Heart left ventricle (tissue), 16 donors: ENCODE measurements around the gene ALPL. TPM values are rescaled to one million over a fixed set of nuclear protein-coding genes. Genes with fewer than 3 reads are reported as not detected.

Experiments
- ATAC-seq, 4 donors: fragments of 200-7000 bp; cut with Tn5 transposase; one replicate each; pipeline ENCODE4 v1.9.1; 2020 to 2022; ENCODE audit warnings: moderate library complexity in 4 of 4, mild to moderate bottlenecking in 3 of 4, moderate number of reproducible peaks in 1 of 4
- DNase-seq, 5 donors: peaks; one replicate each; pipeline ENCODE4 v3.0.0-alpha.2; 2020
- H3K27ac ChIP-seq, 12 donors: fragments of 200-600 bp; sonication (generic) in 4 of 12; one replicate each; pipeline versions ENCODE4 v1.5.0 to v1.8.0; 2016 to 2022; ENCODE audit warnings: mild to moderate bottlenecking in 2 of 12
- H3K27me3 ChIP-seq, 9 donors: fragments of 200-600 bp; sonication (generic) in 2 of 9; one replicate each; pipeline versions ENCODE4 v1.5.1 to v1.8.0; 2016 to 2022; ENCODE audit warnings: mild to moderate bottlenecking in 3 of 9
- H3K36me3 ChIP-seq, 9 donors: fragments of 200-600 bp; sonication (generic) in 2 of 9; one replicate each; pipeline versions ENCODE4 v1.5.0 to v1.8.0; 2018 to 2022; ENCODE audit warnings: mild to moderate bottlenecking in 2 of 9
- H3K4me1 ChIP-seq, 12 donors: fragments of 200-600 bp; sonication (generic) in 4 of 12; one replicate each; pipeline versions ENCODE4 v1.5.0 to v1.8.0; 2016 to 2022; ENCODE audit warnings: mild to moderate bottlenecking in 3 of 12
- H3K4me3 ChIP-seq, 12 donors: fragments of 200-600 bp; sonication (generic) in 4 of 12; one replicate each; pipeline versions ENCODE4 v1.5.0 to v1.8.0; 2017 to 2022; ENCODE audit warnings: mild to moderate bottlenecking in 9 of 12, moderate library complexity in 4 of 12
- H3K9me3 ChIP-seq, 12 donors: fragments of 200-600 bp; sonication (generic) in 4 of 12; one replicate each; pipeline versions ENCODE4 v1.5.0 to v1.8.0; 2016 to 2022; ENCODE audit warnings: mild to moderate bottlenecking in 1 of 12
- CTCF ChIP-seq, 12 donors: fragments of 200-600 bp; sonication (generic) in 4 of 12; IDR thresholded peaks; one replicate each; pipeline versions ENCODE4 v1.5.0 to v1.8.0; 2018 to 2022; ENCODE audit warnings: antibody characterized with exemption in 12 of 12, mild to moderate bottlenecking in 5 of 12
- POLR2A ChIP-seq, 2 donors: fragments of 450-650 bp; IDR thresholded peaks; one replicate each; pipeline ENCODE4 v1.6.1; 2017; ENCODE audit warnings: antibody characterized with exemption in 2 of 2, mild to moderate bottlenecking in 2 of 2, moderate library complexity in 2 of 2
- WGBS, 4 donors: extraction: QIAGEN DNeasy Blood & Tissue Kit in 2 of 4; methylation state at CpG; one replicate each; pipeline versions ENCODE4 v1.1.5 to v1.1.7; 2013 to 2018; 5-methylcytosine and 5-hydroxymethylcytosine counted together
- intact Hi-C, 10 donors: fragments of 100-400 bp; cut with DNase I; formaldehyde crosslinking; loops; one replicate each; pipeline versions ENCODE4 v1.11.1 to v1.14.2; 2022
- polyA plus RNA-seq, 2 donors: library from polyadenylated mRNA; stranded (reverse); fragments of 200-250 nt; gene quantifications; one replicate each; pipeline ENCODE4 v1.2.3, GENCODE V29; 2013
- total RNA-seq, 9 donors: library from RNA; depleted of rRNA in 2 of 9; stranded (reverse); fragments of >200 nt in 2 of 9; fragmentation: NEBNext Ultra II Directional in 3 of 9; extraction: Animal tissue kit (Norgen Biotek cat#: 25700) in 3 of 9; gene quantifications; one replicate each; pipeline versions ENCODE4 v1.1.0 to v1.2.4, GENCODE V29; 2016 to 2023
- donor health status: ischemic (EF 13 %, LVEDD 7.1; RV severe dilation, severe dysfunction).
- donor health status: healthy with polysubstance abuse.
- donor health status: DM: no; HTN: yes; CAD: no.
- donor health status: DM: no; HTN: no; CAD: no.
- donor health status: ischemic (EF 25% LVEDD 6.9; RV normal size, moderate dysfunction).
- donor health status: ischemic (EF 25% LVEDD 5.7; RV mildly dilated, moderate dysfunction).
- donor health status: healthy.
- donor health status: DM: yes; HTN: yes; CAD: no.
- donor health status: ischemic (EF 35%, LVEDD 5.7; RV mildly dilated, moderate dysfunction).
- donor health status: nonischemic (EF 11% LVEDD 7.7; RV severe dilation, severe dysfunction).
- donor health status: DM: yes; HTN: yes; CAD: no.
- donor health status: PGD.
- donor health status: ischemic (EF 29% LVEDD 5.4; RV normal size, mild dysfunction).
- donor health status: nonischemic (EF 23%, LVEDD 6.1; RV moderate dilation, normal function).

ALPL gene
- total and polyA plus RNA-seq, 11 donors = 6.3 to 45.8 (median 12.3) TPM

GRCh38 chr1:21568006-21568746 is 59.0 kb downstream of the ALPL start:
- Histone ChIP-seq H3K27me3 (no peaks in the 10 kb centered on the region), H3K4me3 (no peak overlapping the region), H3K36me3 (no peaks in the 10 kb centered on the region), H3K9me3 (peaks cover 0 to 9% (median 0%) of the 10 kb centered on the region in 12 donors), H3K27ac (no peak overlapping the region), H3K4me1 (peaks cover 0 to 5% (median 0%) of the 10 kb centered on the region in 12 donors)
- intact Hi-C loops = no loop called here
- TF ChIP-seq CTCF (IDR thresholded peaks at IDR 0.05) = no peak
- DNase-seq = no peak
- WGBS, 4 donors = 87 to 88% (median 88%) methylated on average over 15 of the region's 15 CpGs
- no peak for ATAC-seq

GRCh38 chr1:21568809-21569385 is 59.7 kb downstream of the ALPL start:
- Histone ChIP-seq H3K4me1 (peaks cover 0 to 11% (median 4%) of the 10 kb centered on the region in 12 donors), H3K4me3 (no peak overlapping the region), H3K27me3 (no peaks in the 10 kb centered on the region), H3K9me3 (peaks cover 0 to 9% (median 0%) of the 10 kb centered on the region in 12 donors), H3K27ac (no peak overlapping the region), H3K36me3 (no peaks in the 10 kb centered on the region)
- TF ChIP-seq POLR2A (IDR thresholded peaks at IDR 0.05) (no peak), CTCF (IDR thresholded peaks at IDR 0.05) (no peak)
- ATAC-seq (no peak), DNase-seq (peak in 1 of 5 donors; percentile 22)
- whole genome bisulfite sequencing, 4 donors = 74 to 79% (median 77%) methylated on average over 8 to 10 of the region's 10 CpGs
- intact Hi-C loops = no loop called here

GRCh38 chr1:21569820-21570527 is 60.8 kb downstream of the ALPL start:
- 82 to 94% (median 87%) methylated on average over 6 to 10 of the region's 10 CpGs for WGBS, 4 donors
- peaks cover 0 to 18% (median 14%) of the 10 kb centered on the region in 12 donors for H3K4me1 ChIP-seq
- H3K9me3 ChIP-seq = peaks cover 0 to 9% (median 0%) of the 10 kb centered on the region in 12 donors
- DNase-seq = no peak
- intact Hi-C loops = loop anchor here in 7 of 10 donors (5.0 to 10.0 kb wide), 6 partner anchors 33 to 315 kb away; partner anchors contain the start of gene ALPL (in 1 of the 7)
- ATAC-seq = no peak
- no peak overlapping the region for H3K27ac ChIP-seq
- peaks cover 0 to 3% (median 0%) of the 10 kb centered on the region in 9 donors for H3K27me3 ChIP-seq
- no peak overlapping the region for H3K4me3 ChIP-seq
- no peak for TF ChIP-seq POLR2A (IDR thresholded peaks at IDR 0.05)
- TF ChIP-seq CTCF (IDR thresholded peaks at IDR 0.05) = no peak
- no peaks in the 10 kb centered on the region for H3K36me3 ChIP-seq

- intact Hi-C loops = loop anchor here in 7 of 10 donors (5.0 to 10.0 kb wide), 6 partner anchors 33 to 316 kb away; partner anchors contain the start of gene ALPL (in 1 of the 7)
- Histone ChIP-seq H3K4me1 (peaks cover 0 to 23% (median 19%) of the 10 kb centered on the region in 12 donors), H3K36me3 (no peaks in the 10 kb centered on the region), H3K27ac (no peak overlapping the region), H3K4me3 (no peak overlapping the region), H3K9me3 (peaks cover 0 to 9% (median 0%) of the 10 kb centered on the region in 12 donors), H3K27me3 (peaks cover 0 to 4% (median 0%) of the 10 kb centered on the region in 9 donors)
- DNase-seq (no peak), ATAC-seq (no peak)
- TF ChIP-seq POLR2A (IDR thresholded peaks at IDR 0.05) (no peak), CTCF (IDR thresholded peaks at IDR 0.05) (no peak)
- WGBS, 4 donors = 92 to 100% (median 93%) methylated on average over 5 of the region's 5 CpGs
Measured at GRCh38 chr1:21570528-21570875, 61.3 kb downstream of the ALPL start.
